SW 1271 (cell line): Measurements from ENCODE around the gene KCNJ16.

Source experiments
- DNase-seq, 2 experiments: peaks; one replicate each; lab custom pipeline; 2025; lab: John Stamatoyannopoulos, UW

KCNJ16 gene

GRCh38 chr17:70099294-70099693, 24.3 kb downstream of the KCNJ16 start:
- DNase-seq = no peak

- DNase-seq = no peak
Observed at GRCh38 chr17:70099884-70100283, 24.9 kb downstream of the KCNJ16 start.

GRCh38 chr17:70100983-70101382, 26.0 kb downstream of the KCNJ16 start:
- DNase-seq = no peak

GRCh38 chr17:70102531-70102930, 27.5 kb downstream of the KCNJ16 start:
- DNase-seq = no peak

- DNase-seq = no peak
Observed at GRCh38 chr17:70104791-70105523, 29.9 kb downstream of the KCNJ16 start.

- DNase-seq = no peak
Observed at GRCh38 chr17:70105641-70106040, 30.6 kb downstream of the KCNJ16 start.

GRCh38 chr17:70106551-70106950, 31.5 kb downstream of the KCNJ16 start:
- DNase-seq = no peak

GRCh38 chr17:70107441-70107840, 32.4 kb downstream of the KCNJ16 start:
- no peak for DNase-seq

GRCh38 chr17:70107904-70108565, 33.0 kb downstream of the KCNJ16 start:
- DNase-seq = no peak

GRCh38 chr17:70109497-70109896, 34.5 kb downstream of the KCNJ16 start:
- no peak for DNase-seq

- DNase-seq = no peak
Observed at GRCh38 chr17:70110443-70110880, 35.4 kb downstream of the KCNJ16 start.

- DNase-seq = no peak
Observed at GRCh38 chr17:70111201-70111600, 36.2 kb downstream of the KCNJ16 start.

- no peak for DNase-seq
Observed at GRCh38 chr17:70114405-70114804, 39.4 kb downstream of the KCNJ16 start.

- DNase-seq = no peak
Observed at GRCh38 chr17:70115126-70115525, 40.1 kb downstream of the KCNJ16 start.

GRCh38 chr17:70116919-70117318, 41.9 kb downstream of the KCNJ16 start:
- no peak for DNase-seq

- DNase-seq = no peak
Observed at GRCh38 chr17:70119545-70119944, 44.5 kb downstream of the KCNJ16 start.

- no peak for DNase-seq
Observed at GRCh38 chr17:70119983-70120382, 45.0 kb downstream of the KCNJ16 start.

- DNase-seq = no peak
Observed at GRCh38 chr17:70120425-70120824, 45.4 kb downstream of the KCNJ16 start.

- DNase-seq = no peak
Observed at GRCh38 chr17:70121126-70121525, 46.1 kb downstream of the KCNJ16 start.

- DNase-seq = no peak
Observed at GRCh38 chr17:70123193-70123592, 48.2 kb downstream of the KCNJ16 start.

- DNase-seq = no peak
Observed at GRCh38 chr17:70124723-70125122, 49.7 kb downstream of the KCNJ16 start.

- no peak for DNase-seq
Observed at GRCh38 chr17:70127221-70127873, 52.3 kb downstream of the KCNJ16 start.

GRCh38 chr17:70128727-70129238, 53.8 kb downstream of the KCNJ16 start:
- DNase-seq = no peak
